ENCODE data around the gene IFIT1B. TPM values are rescaled to one million over a fixed set of nuclear protein-coding genes. Genes with fewer than 3 reads are reported as not detected.

The IFIT1B gene
- total and polyA plus RNA-seq, 10 of the 15 experiments (the other 5 are each of a cell fraction or from before 2014, with no cell fraction given) = 0.04 TPM; not detected in 9

- FAIRE-seq (no peak), ATAC-seq (no peak), DNase-seq (ENCODE audit: low read depth, low spot score) (no peak)
- ChIA-PET SMC1A (ENCODE audit: uncharacterized antibody, unreplicated experiment) (interaction anchor here (0.7 to 8.3 kb wide), 7 partner anchors 10 to 53 kb away, joined by 3 to 97 read pairs (median 5); partner anchors contain the start of gene IFIT1), CTCF (interaction anchor here (1.0 to 4.5 kb wide), 3 partner anchors 7 to 21 kb away, joined by 3 to 39 read pairs (median 3); no protein-coding TSS in a partner anchor), RAD21 (ENCODE audit: unreplicated experiment) (interaction anchor here (1.8 to 4.1 kb wide), 2 partner anchors 16 to 21 kb away, joined by 5 to 23 read pairs; no protein-coding TSS in a partner anchor), POLR2A (interaction anchor here (1.1 to 1.3 kb wide), 2 partner anchors 11 to 21 kb away, joined by 3 to 4 read pairs; no protein-coding TSS in a partner anchor)
- Histone ChIP-seq H3K4me1 (ENCODE audit: control insufficient read depth, insufficient read depth, low read length) (peaks cover 45% of the 10 kb centered on the region), H3K27me3 (replicated peaks in 1 of 2; ENCODE audit: control insufficient read depth in 2 of 2, insufficient read depth in 2 of 2, low read length in 1 of 2) (no peaks in the 10 kb centered on the region), H3K9me3 (replicated peaks; ENCODE audit: control insufficient read depth, insufficient read depth, low read length) (no peaks in the 10 kb centered on the region), H3K27ac (ENCODE audit: control insufficient read depth, insufficient read depth) (peak overlapping the region; percentile 62), H3K79me2 (ENCODE audit: control insufficient read depth, insufficient read depth, low read length) (no peaks in the 10 kb centered on the region), H3K9ac (ENCODE audit: control insufficient read depth, insufficient read depth, low read length) (peak overlapping the region; percentile 39; the same call in 1 of the 2 replicates), H3K4me2 (ENCODE audit: control insufficient read depth, insufficient read depth) (peak overlapping the region; percentile 46), H3K4me3 (no peak overlapping the region), H4K20me1 (ENCODE audit: control insufficient read depth, insufficient read depth) (no peaks in the 10 kb centered on the region), H2AFZ (ENCODE audit: control insufficient read depth, low read depth, low read length) (peak overlapping the region; percentile 67), H3K36me3 (ENCODE audit: control insufficient read depth in 2 of 2, insufficient read depth in 2 of 2, low read length in 1 of 2) (no peaks in the 10 kb centered on the region)
- in situ Hi-C loops (cut with MboI) (no loop called here), intact Hi-C loops (cut with micrococcal nuclease; ENCODE audit: unreplicated experiment) (no loop called here)
- 49% methylated on average over 7 of the region's 7 CpGs for WGBS (ENCODE audit: insufficient coverage, insufficient replicate concordance, low lambda C conversion rate, missing lambda C conversion rate)
- no TSS peak for BruUV-seq (replicated peaks)
- TF ChIP-seq MTA2 (IDR thresholded peaks at IDR 0.05; ENCODE audit: low read depth) (peak; percentile 53; the same call in 1 of the 2 replicates), BCL3 (IDR thresholded peaks at IDR 0.05; ENCODE audit: borderline replicate concordance, insufficient read depth, low read depth, low read length, poor library complexity, severe bottlenecking) (peak; percentile 63), PAX5 (IDR thresholded peaks at IDR 0.05; ENCODE audit: borderline replicate concordance, low read depth, low read length) (peak; percentile 66; the same call in 1 of the 2 replicates), ATF2 (IDR thresholded peaks at IDR 0.05; ENCODE audit: low read length) (peak; percentile 54), HSF1 (IDR thresholded peaks at IDR 0.05; ENCODE audit: low read depth, low read length) (0 out of 2 replicates have a peak, but pooled peaks have one; percentile 50), ZNF384 (IDR thresholded peaks at IDR 0.05; ENCODE audit: borderline replicate concordance, low read depth, low read length) (peak; percentile 58; the same call in 1 of the 2 replicates), LARP7 (IDR thresholded peaks at IDR 0.05) (no peak), EP300 (IDR thresholded peaks at IDR 0.05; ENCODE audit: borderline replicate concordance in 1 of 2, control insufficient read depth in 1 of 2, low read depth in 2 of 2, low read length in 2 of 2) (no peak; a peak in 1 of 4 replicates), ETV6 (conservative IDR thresholded peaks at IDR 0.05 in 1 of 2, IDR thresholded peaks at IDR 0.05 in 1 of 2; ENCODE audit: borderline replicate concordance in 1 of 2, low read depth in 1 of 2) (no peak; a peak in 1 of 4 replicates), ZNF217 (IDR thresholded peaks at IDR 0.05) (no peak), BCL11A (IDR thresholded peaks at IDR 0.05; ENCODE audit: low read depth, low read length) (no peak), NFXL1 (IDR thresholded peaks at IDR 0.05; ENCODE audit: borderline replicate concordance) (no peak), ZNF24 (IDR thresholded peaks at IDR 0.05) (no peak), SIX5 (IDR thresholded peaks at IDR 0.05; ENCODE audit: low read depth, low read length, severe bottlenecking) (no peak), MEF2A (IDR thresholded peaks at IDR 0.05; ENCODE audit: insufficient read depth, low read depth, low read length) (no peak), TBL1XR1 (IDR thresholded peaks at IDR 0.05; ENCODE audit: low read depth, low read length) (0 out of 2 replicates have a peak, but pooled peaks have one; percentile 14), POLR2A (IDR thresholded peaks at IDR 0.05; ENCODE audit: low read depth, low read length) (no peak), GATAD2B (conservative IDR thresholded peaks at IDR 0.05; ENCODE audit: low read depth) (peak; percentile 54; the same call in 1 of the 2 replicates), ATF7 (IDR thresholded peaks at IDR 0.05; ENCODE audit: low read depth) (no peak)
These were observed 30.0 kb upstream of the IFIT1B start for GRCh38 chr10:89347701-89348457.
